PC-3 (cell line): ENCODE results near the gene TACC2. TPM values are rescaled to one million over a fixed set of nuclear protein-coding genes. Genes with fewer than 3 reads are reported as not detected.

Source experiments
- ATAC-seq: fragments of 200-7000 bp; cut with Tn5 transposase; 2 replicates; pipeline ENCODE4 v1.9.1; 2020; ENCODE audit warnings: mild to moderate bottlenecking, moderate library complexity
- BruUV-seq: library from RNA; stranded (reverse); fragments of 400-500 nt; replicated peaks from 2 replicates; lab custom pipeline; 2021; lab: Mats Ljungman, UMichigan
- CTCF ChIA-PET: fragments of 300-600 bp; sonication (Branson Sonifier 250); formaldehyde crosslinking; loops from one replicate; lab custom pipeline; 2022; ENCODE audit warnings: antibody characterized with exemption; lab: Charles Lee
- POLR2A ChIA-PET: fragments of 300-600 bp; sonication (Branson Sonifier 250); formaldehyde crosslinking; loops from one replicate; lab custom pipeline; 2022; ENCODE audit warnings: antibody characterized with exemption; ENCODE audit not compliant: unreplicated experiment; lab: Charles Lee
- DNase-seq: peaks from one replicate; pipeline ENCODE4 v3.0.0-alpha.2; 2015
- H2AFZ ChIP-seq: fragments of 300-600 bp; sonication (generic); 2 replicates; pipeline ENCODE4 v1.6.0; 2016; ENCODE audit warnings: antibody characterized with exemption, low read length
- H3F3A ChIP-seq: fragments of 300-600 bp; sonication (generic); one replicate; pipeline ENCODE4 v1.6.0; 2017; ENCODE audit warnings: antibody characterized with exemption, low read length, control low read depth, mild to moderate bottlenecking; ENCODE audit not compliant: unreplicated experiment
- H3K27ac ChIP-seq: fragments of 300-600 bp; sonication (generic); 2 replicates; pipeline ENCODE4 v1.5.1; 2016; ENCODE audit warnings: mild to moderate bottlenecking, low read length
- H3K27me3 ChIP-seq: fragments of 300-600 bp; sonication (generic); 2 replicates; pipeline ENCODE4 v1.6.1; 2016; ENCODE audit warnings: low read length, mixed read lengths
- H3K36me3 ChIP-seq: fragments of 300-600 bp; sonication (generic); 2 replicates; pipeline ENCODE4 v1.6.1; 2016; ENCODE audit warnings: low read depth, mixed run types, low read length, mixed read lengths
- H3K4me1 ChIP-seq: fragments of 300-600 bp; sonication (generic); 2 replicates; pipeline ENCODE4 v1.5.1; 2016; ENCODE audit warnings: low read length; ENCODE audit not compliant: insufficient read depth
- H3K4me2 ChIP-seq: fragments of 300-600 bp; sonication (generic); 2 replicates; pipeline ENCODE4 v1.6.0; 2016; ENCODE audit warnings: low read length
- H3K4me3 ChIP-seq: fragments of 300-600 bp; sonication (generic); 2 replicates; pipeline ENCODE4 v1.5.1; 2016; ENCODE audit warnings: mild to moderate bottlenecking, low read length, mixed read lengths
- H3K79me2 ChIP-seq: fragments of 300-600 bp; sonication (generic); 2 replicates; pipeline ENCODE4 v1.6.1; 2017; ENCODE audit warnings: low read length, mixed read lengths
- H3K9ac ChIP-seq: fragments of 300-600 bp; sonication (generic); 2 replicates; pipeline ENCODE4 v1.6.0; 2016; ENCODE audit warnings: mild to moderate bottlenecking, low read length
- H3K9me2 ChIP-seq: fragments of 300-600 bp; sonication (generic); replicated peaks from 2 replicates; pipeline ENCODE4 v1.6.1; 2016; ENCODE audit warnings: mixed run types, low read length, mixed read lengths
- H3K9me3 ChIP-seq: fragments of 300-600 bp; sonication (generic); 2 replicates; pipeline ENCODE4 v1.6.1; 2016; ENCODE audit warnings: low read length, mixed read lengths
- H4K20me1 ChIP-seq: fragments of 300-600 bp; sonication (generic); 2 replicates; pipeline ENCODE4 v1.6.1; 2016; ENCODE audit warnings: low read length, mixed read lengths
- EZH2 ChIP-seq: fragments of 300-600 bp; sonication (generic); IDR thresholded peaks from one replicate; pipeline ENCODE4 v1.6.1; 2017; ENCODE audit warnings: antibody characterized with exemption, mild to moderate bottlenecking, low read length; ENCODE audit not compliant: unreplicated experiment
- EZH2phosphoT487 ChIP-seq: fragments of 300-600 bp; sonication (generic); IDR thresholded peaks from 2 replicates; pipeline ENCODE4 v1.6.1; 2018; ENCODE audit warnings: mild to moderate bottlenecking, antibody characterized with exemption, low read length, borderline replicate concordance
- intact Hi-C: fragments of 100-400 bp; cut with micrococcal nuclease; formaldehyde crosslinking; loops from 2 replicates; pipeline ENCODE4 v1.9.0; 2023
- total RNA-seq: library from RNA; depleted of rRNA; stranded (reverse); fragments of >200 nt; gene quantifications from 2 replicates; pipeline ENCODE4 v1.2.3, GENCODE V29; 2014
- TF ChIP-seq, protein P1 (sequence below): fragments of 300-600 bp; sonication (generic); conservative IDR thresholded peaks from 2 replicates; pipeline ENCODE4 v1.5.1; 2017; ENCODE audit warnings: antibody characterized with exemption, low read depth, mild to moderate bottlenecking, low read length

The TACC2 gene
- total RNA-seq, 1 experiment from 2014 or later = 31.7 TPM

DNA sequence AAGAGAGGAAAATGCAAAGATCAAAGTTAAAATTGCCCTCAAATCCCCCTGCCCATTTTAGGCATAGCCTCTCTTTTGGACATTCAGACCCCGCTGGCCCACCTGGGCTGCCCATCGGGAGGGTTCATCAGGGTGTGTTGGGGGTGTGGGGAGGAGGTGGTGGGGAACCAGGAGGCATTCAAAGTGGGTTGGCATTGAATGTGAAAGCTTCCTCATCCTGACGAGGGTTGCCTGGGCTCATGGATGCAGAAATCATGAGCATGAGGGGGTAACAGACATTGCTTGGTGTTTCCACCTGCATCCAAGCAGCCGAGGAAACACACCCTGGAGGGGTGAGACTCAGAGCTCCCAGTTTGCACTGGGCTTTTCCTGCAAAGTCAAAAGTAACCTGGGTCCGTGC, 302.8 kb downstream of the TACC2 start:
- peaks cover 28% of the 10 kb centered on the region for H3K4me1 ChIP-seq
- H2AFZ ChIP-seq = no peak overlapping the region
- H3K4me2 ChIP-seq = no peak overlapping the region

DNA sequence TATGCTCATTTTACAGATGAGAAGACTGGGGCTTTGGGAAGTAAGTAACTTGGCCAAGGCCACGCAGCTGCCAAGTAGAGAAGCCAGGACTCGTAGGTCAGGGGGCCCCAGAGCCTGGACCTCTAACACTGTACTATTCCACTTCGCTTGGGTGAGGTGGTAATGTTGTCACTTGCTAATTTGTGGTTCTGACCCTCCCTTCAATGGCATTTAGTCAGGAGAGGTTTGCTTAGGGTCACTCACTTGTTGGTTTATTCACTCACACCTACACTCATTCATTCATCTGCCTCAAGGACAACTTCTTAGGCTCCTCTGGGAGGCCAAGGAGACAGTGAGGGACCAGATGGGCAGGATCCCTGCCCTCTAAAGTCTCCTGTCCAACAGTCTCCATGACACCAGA, 303.4 kb downstream of the TACC2 start:
- POLR2A ChIA-PET = no interaction called here
- H3K4me2 ChIP-seq = no peak overlapping the region
- CTCF ChIA-PET = no interaction called here

More for the DNA sequence above, 302.8 kb downstream of the TACC2 start:
- DNase-seq = no peak
- H3K4me3 ChIP-seq = no peak overlapping the region
- no peak for TF ChIP-seq EZH2phosphoT487
- no peak for TF ChIP-seq EZH2
- TF ChIP-seq, protein P1, sequence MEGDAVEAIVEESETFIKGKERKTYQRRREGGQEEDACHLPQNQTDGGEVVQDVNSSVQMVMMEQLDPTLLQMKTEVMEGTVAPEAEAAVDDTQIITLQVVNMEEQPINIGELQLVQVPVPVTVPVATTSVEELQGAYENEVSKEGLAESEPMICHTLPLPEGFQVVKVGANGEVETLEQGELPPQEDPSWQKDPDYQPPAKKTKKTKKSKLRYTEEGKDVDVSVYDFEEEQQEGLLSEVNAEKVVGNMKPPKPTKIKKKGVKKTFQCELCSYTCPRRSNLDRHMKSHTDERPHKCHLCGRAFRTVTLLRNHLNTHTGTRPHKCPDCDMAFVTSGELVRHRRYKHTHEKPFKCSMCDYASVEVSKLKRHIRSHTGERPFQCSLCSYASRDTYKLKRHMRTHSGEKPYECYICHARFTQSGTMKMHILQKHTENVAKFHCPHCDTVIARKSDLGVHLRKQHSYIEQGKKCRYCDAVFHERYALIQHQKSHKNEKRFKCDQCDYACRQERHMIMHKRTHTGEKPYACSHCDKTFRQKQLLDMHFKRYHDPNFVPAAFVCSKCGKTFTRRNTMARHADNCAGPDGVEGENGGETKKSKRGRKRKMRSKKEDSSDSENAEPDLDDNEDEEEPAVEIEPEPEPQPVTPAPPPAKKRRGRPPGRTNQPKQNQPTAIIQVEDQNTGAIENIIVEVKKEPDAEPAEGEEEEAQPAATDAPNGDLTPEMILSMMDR = no peak
- no TSS peak for BruUV-seq
- H3F3A ChIP-seq = no peaks in the 10 kb centered on the region
- CTCF ChIA-PET = no interaction called here
- H3K27me3 ChIP-seq = no peaks in the 10 kb centered on the region
- H3K79me2 ChIP-seq = no peaks in the 10 kb centered on the region
- no peaks in the 10 kb centered on the region for H3K9me3 ChIP-seq
- H3K9me2 ChIP-seq = no peaks in the 10 kb centered on the region
- no peaks in the 10 kb centered on the region for H4K20me1 ChIP-seq
- no peak overlapping the region for H3K9ac ChIP-seq
- H3K27ac ChIP-seq = no peak overlapping the region
- POLR2A ChIA-PET = no interaction called here
- no peak for ATAC-seq
- no peaks in the 10 kb centered on the region for H3K36me3 ChIP-seq
- intact Hi-C loops = loop anchor here (10.0 kb wide), 1 partner anchor 413 kb away; no protein-coding TSS in a partner anchor

More for the DNA sequence above, 303.4 kb downstream of the TACC2 start:
- Histone ChIP-seq H3K9me3 (no peaks in the 10 kb centered on the region), H3K4me3 (no peak overlapping the region), H4K20me1 (no peaks in the 10 kb centered on the region), H3K27me3 (no peaks in the 10 kb centered on the region), H3K9ac (no peak overlapping the region), H3K79me2 (no peaks in the 10 kb centered on the region), H3K27ac (no peak overlapping the region), H2AFZ (no peak overlapping the region), H3K4me1 (peaks cover 28% of the 10 kb centered on the region), H3K36me3 (no peaks in the 10 kb centered on the region), H3F3A (no peaks in the 10 kb centered on the region), H3K9me2 (no peaks in the 10 kb centered on the region)
- no peak for DNase-seq
- no peak for TF ChIP-seq EZH2phosphoT487
- TF ChIP-seq, protein P1 = no peak
- no peak for TF ChIP-seq EZH2
- no TSS peak for BruUV-seq
- ATAC-seq = no peak
- intact Hi-C loops = loop anchor here (10.0 kb wide), 1 partner anchor 412 kb away; no protein-coding TSS in a partner anchor
